ENCODE results near the gene CSF3R.

DNA sequence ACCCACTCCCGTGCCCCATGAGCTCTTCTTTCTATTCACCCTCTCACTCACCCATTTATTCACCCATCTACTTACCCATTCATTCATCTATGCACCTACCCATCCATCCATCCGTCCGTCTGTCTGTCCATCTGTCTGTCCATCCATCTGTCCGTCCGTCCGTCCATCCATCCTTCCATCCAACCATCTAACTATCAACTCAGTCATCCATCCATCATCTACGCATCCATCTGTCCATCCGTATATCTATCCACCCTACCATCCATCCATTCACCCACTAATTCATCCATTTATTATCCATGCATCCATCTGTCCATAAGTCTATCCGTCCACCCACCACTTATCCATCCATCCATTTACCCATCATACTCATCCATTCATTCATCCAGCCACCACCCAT, 10.8 kb upstream of the CSF3R start:
- no peak for TF ChIP-seq POLR2A (IDR thresholded peaks at IDR 0.05)
- TF ChIP-seq, protein P1, sequence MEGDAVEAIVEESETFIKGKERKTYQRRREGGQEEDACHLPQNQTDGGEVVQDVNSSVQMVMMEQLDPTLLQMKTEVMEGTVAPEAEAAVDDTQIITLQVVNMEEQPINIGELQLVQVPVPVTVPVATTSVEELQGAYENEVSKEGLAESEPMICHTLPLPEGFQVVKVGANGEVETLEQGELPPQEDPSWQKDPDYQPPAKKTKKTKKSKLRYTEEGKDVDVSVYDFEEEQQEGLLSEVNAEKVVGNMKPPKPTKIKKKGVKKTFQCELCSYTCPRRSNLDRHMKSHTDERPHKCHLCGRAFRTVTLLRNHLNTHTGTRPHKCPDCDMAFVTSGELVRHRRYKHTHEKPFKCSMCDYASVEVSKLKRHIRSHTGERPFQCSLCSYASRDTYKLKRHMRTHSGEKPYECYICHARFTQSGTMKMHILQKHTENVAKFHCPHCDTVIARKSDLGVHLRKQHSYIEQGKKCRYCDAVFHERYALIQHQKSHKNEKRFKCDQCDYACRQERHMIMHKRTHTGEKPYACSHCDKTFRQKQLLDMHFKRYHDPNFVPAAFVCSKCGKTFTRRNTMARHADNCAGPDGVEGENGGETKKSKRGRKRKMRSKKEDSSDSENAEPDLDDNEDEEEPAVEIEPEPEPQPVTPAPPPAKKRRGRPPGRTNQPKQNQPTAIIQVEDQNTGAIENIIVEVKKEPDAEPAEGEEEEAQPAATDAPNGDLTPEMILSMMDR (IDR thresholded peaks at IDR 0.05) = no peak

All from breast epithelium (tissue), 3 donors.